K562 treated with DMSO at 1 percent for 24 hours (cell line): ENCODE data around the gene NTN3. TPM values are rescaled to one million over a fixed set of nuclear protein-coding genes. Genes with fewer than 3 reads are reported as not detected.

Source experiments
- total RNA-seq: library from RNA; unstranded; fragments of 300-600 nt; gene quantifications from 2 replicates; pipeline ENCODE4 v1.2.3, GENCODE V29; 2022; ENCODE audit warnings: low read depth; ENCODE audit not compliant: insufficient read depth

The NTN3 gene
- total RNA-seq, result 0.13 and 0.32 TPM in 2 replicates

DNA sequence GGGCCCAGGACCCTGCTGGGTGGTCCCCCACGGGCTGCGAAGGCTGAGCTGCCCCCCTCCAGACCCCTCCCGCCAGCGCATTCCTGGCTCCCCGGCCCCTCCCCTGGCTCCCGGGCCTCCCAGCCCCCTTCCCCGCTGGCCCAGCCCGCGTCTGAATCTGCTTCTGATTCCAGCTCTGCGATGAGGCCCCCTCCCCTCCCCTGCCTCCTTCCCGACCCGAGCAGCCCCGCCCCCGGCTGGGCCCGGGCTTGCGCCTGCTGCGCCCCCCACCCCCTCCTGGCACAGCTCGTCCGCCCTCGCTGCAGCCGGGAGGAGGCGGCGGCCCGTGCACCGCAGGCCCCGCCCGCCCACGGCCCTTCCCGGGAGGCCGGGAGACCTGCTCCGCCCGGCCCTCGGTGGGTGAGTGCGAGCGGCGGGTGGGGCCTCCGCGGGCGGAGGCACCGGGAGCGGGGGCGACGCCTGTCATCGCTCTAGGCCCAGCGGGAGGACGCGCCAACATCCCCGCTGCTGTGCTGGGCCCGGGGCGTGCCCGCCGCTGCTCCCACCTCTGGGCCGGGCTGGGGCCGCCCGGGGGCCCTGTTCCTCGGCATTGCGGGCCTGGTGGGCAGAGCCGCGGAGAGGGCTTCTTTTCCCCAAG lies at the start of gene NTN3:
NTN3 (plus strand) TSS at position 282 of the 637 bp plus-strand sequence. CDS start 405 bp downstream, outside the sequence.

DNA sequence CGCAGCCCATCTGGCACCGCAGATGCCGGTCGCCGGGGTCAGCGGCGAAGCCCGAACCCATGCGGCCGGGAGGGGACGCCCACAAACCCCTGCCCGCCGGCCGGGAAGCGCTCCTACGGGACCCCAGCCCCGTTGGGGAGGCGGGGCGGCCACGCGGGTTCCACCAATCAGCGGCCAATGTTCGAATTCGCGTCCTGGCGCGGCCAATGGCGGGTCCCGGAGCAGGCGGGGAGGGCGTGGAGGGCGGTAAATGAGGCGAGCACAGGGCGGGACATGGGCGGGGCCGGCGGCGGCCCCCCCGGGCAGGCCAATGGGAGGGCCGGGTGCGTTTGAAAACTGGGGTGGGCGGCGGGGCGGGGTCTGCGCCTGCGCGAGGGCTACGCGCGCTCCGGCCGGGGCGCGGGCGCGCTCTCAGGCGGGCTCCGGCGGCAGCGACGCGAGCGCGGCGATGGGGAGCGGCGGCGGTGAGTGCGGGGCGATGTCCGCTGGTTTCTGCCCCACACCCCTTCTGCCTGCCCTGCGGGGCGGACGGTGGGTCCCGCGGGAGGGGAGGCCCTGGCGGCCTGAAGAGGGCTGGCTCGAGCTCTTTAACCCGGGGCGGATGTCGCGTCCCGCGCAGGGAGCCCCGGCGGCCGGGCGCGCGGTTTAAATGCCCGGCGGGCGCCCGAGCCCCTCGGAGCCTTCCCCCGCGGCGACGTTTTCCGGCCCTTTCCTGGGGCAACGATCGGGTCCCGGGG lies 41.9 kb upstream of the NTN3 start, which contains the start of gene CCNF:
CCNF (plus strand) TSS at position 414 of the 737 bp plus-strand sequence; CDS start at position 449, 35 bp downstream.

DNA sequence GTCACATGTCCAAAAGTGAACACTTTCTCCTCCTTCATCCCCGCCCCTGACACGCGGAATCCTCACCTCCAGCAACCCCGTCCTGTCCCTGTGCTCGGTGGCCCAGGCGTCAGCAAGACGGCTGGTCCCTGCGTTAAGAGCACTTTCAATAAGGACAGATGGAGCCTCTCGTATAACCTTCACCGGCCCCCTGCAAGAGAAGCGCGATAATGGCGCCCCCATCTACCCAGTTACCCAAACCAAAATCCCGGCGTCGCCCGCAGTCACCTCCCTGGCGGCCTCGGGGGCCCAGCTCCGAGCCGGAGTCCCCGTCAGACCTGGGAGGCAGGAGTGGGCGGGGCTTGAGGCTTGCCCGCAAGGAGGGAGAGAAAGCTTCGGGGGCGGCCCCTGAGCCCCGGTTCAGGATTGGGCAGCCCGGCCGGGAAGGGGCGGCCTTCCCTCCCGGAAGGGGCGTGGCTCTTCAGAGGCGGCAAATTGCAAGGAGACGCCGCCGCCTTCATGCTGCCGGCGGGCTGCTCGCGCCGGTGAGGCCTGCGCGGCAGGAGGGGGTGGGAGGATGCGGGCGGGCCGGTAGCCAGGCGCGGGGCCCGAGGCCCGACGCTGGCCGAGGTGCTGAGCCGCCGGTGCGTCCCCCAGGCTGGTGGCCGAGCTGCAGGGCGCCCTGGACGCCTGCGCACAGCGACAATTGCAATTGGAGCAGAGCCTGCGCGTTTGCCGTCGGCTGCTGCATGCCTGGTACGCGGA lies 11.3 kb upstream of the NTN3 start, which contains the start of gene TEDC2:
TEDC2 (plus strand) TSS at position 463 of the 744 bp plus-strand sequence; CDS start at position 499, 36 bp downstream.

DNA sequence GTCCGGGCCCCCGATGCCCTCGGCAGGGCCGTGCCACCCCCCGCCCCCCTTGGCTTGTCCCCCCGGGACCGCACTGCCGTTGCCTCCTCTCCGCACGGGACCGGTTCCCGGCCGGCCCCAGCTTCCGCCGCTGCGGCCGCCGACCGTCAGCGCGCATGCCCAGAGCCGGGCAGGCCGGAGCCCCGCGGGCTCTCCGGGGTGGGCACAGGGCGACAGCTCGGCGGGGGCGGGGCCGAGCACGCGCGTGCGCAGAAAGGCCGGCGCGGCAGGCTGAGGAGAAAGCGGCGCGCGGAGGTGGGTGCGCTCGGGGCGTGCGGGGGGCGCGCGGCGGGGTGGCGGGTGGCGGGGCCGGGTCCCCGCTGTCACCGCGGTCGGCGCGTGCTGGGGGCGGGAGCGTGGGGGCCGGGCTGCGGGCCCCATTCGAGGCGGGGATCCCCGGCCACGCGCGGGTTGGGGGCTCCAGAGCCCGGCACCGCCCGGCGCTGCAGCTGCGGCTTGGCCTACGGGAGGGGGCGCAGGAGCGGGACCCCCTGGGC lies 3.8 kb downstream of the NTN3 start, which contains the start of gene TBC1D24:
TBC1D24 (plus strand) TSS at position 251 of the 536 bp plus-strand sequence. CDS start 21,022 bp downstream, outside the sequence.

DNA sequence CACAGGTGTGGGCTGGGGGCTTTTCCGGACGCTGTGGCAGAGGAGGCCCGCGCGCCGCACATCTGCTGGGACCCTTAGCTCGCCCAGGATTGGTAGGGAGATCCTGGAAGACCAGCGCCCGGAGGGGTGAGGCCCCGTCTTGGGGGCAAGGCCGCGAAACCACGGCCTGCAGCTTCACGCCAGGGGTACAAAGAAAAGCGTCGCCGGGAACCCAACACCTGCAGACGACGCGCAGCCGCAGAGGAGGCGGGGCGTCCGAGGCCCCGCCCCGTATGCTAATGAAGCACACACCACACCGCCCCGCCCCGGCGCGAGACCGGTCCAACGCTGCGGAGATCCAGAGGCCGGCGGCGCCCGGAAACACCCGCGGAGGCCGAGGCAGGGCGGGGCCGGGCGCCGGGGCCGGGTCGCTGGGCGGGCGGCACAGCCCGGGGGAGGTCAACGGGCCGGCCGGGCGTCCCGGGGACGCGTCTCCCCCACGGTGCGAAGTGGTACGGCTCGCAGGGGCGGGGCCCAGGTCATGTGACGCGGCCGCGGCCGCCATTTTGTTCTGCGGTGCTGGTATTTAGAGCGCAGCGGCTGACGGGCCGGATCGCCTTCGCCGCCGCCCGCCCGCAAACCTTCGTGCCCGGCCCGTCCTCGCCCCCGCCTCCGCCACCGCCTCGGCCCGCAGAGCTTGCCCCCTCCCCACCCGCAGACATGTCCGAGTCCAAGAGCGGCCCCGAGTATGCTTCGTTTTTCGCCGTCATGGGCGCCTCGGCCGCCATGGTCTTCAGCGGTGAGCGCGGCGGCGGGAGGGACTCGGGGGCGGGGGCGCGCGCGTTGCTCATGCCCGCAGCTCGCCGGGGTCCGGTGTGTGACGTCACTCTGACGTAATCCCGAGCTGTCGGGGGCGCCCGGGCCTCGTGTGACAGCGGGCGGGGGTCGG lies 42.6 kb downstream of the NTN3 start, which contains the start of gene ATP6V0C:
ATP6V0C (plus strand) TSS at position 548 of the 928 bp plus-strand sequence; CDS start at position 700, 152 bp downstream.

DNA sequence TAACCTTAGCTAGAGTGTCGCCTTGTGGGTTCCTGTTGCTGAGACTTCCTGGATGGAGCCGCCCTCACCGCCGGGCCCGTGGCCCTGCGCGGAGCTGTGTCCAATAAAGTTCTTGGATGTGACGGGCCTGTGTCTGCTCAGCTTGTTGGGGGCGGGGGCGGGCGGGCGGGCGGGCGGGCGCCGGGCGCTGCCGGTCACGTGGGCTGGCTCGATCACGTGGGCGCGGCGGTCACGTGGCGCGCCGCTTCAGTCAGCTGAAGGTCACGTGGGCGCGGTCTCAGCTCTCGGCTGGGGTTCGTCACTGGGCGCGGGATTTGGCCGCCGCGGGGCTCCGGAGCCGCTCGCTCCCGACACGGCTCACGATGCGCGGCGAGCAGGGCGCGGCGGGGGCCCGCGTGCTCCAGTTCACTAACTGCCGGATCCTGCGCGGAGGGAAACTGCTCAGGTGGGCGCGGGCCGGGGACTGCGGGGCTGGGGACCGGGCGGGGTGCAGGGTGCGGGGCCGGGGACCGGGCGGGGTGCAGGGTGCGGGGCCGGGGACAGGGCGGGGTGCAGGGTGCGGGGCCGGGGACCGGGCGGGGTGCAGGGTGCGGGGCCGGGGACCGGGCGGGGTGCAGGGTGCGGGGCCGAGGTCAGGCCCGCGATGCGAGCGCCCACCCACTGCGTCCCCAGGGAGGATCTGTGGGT lies 49.1 kb downstream of the NTN3 start, which contains the start of gene AMDHD2:
AMDHD2 (plus strand) TSS at position 275 of the 687 bp plus-strand sequence; CDS start at position 363, 88 bp downstream.

Other genes starting within 250 kb of the NTN3 start
- gene E4F1, start 247.7 kb upstream of the NTN3 start, total RNA-seq, result 49.6 and 60.2 TPM in 2 replicates
- 5.9 and 7.8 TPM in 2 replicates for gene DNASE1L2, start 234.9 kb upstream of the NTN3 start, total RNA-seq
- gene ECI1, start 219.7 kb upstream of the NTN3 start, total RNA-seq, result 445 and 473 TPM in 2 replicates
- 229 and 242 TPM in 2 replicates for gene RNPS1, start 203.2 kb upstream of the NTN3 start, total RNA-seq
- 30.6 and 32.9 TPM in 2 replicates for gene ABCA3, start 130.6 kb upstream of the NTN3 start, total RNA-seq
- gene CCNF, start 41.9 kb upstream of the NTN3 start, total RNA-seq, result 49.2 and 49.5 TPM in 2 replicates
- gene TEDC2, start 11.2 kb upstream of the NTN3 start, total RNA-seq, result 31.1 and 36.0 TPM in 2 replicates
- gene TBC1D24, start 3.8 kb downstream of the NTN3 start, total RNA-seq, result 14.7 and 16.0 TPM in 2 replicates
- 594 and 612 TPM in 2 replicates for gene ATP6V0C, start 42.7 kb downstream of the NTN3 start, total RNA-seq
- 43.8 and 48.8 TPM in 2 replicates for gene AMDHD2, start 49.1 kb downstream of the NTN3 start, total RNA-seq
- 7.2 and 13.5 TPM in 2 replicates for gene CEMP1, start 60.1 kb downstream of the NTN3 start, total RNA-seq
- gene PDPK1, start 66.7 kb downstream of the NTN3 start, total RNA-seq, result 27.4 and 29.9 TPM in 2 replicates
- 59.7 and 60.5 TPM in 2 replicates for gene KCTD5, start 211.2 kb downstream of the NTN3 start, total RNA-seq
- 1.2 and 2.3 TPM in 2 replicates for gene PRSS27, start 248.9 kb downstream of the NTN3 start, total RNA-seq